Upper lobe of left lung (tissue), 4 donors: ENCODE data around the gene PCSK6.

Experiments used
- EP300 ChIP-seq, 4 donors: sonication (generic); formaldehyde crosslinking; IDR thresholded peaks; one replicate each; pipeline ENCODE4 v1.5.1; 2017; ENCODE audit warnings: antibody characterized with exemption in 4 of 4, control low read depth in 2 of 4
- POLR2A ChIP-seq, 4 donors: fragments of 450-650 bp; IDR thresholded peaks; one replicate each; pipeline ENCODE4 v1.5.1; 2016 to 2017; ENCODE audit warnings: antibody characterized with exemption in 4 of 4, mild to moderate bottlenecking in 2 of 4
- POLR2AphosphoS5 ChIP-seq, 2 donors: sonication (generic); formaldehyde crosslinking; IDR thresholded peaks; one replicate each; pipeline ENCODE4 v1.5.1; 2017; ENCODE audit warnings: antibody characterized with exemption in 2 of 2
- TF ChIP-seq, protein P1 (sequence below), 6 experiments: fragments of 450-650 bp in 4 of 6; fragments of 200-600 bp in 2 of 6; sonication (generic) in 2 of 6; IDR thresholded peaks; one replicate each; pipeline ENCODE4 v1.5.1; 2016 to 2019; ENCODE audit warnings: antibody characterized with exemption in 6 of 6

DNA sequence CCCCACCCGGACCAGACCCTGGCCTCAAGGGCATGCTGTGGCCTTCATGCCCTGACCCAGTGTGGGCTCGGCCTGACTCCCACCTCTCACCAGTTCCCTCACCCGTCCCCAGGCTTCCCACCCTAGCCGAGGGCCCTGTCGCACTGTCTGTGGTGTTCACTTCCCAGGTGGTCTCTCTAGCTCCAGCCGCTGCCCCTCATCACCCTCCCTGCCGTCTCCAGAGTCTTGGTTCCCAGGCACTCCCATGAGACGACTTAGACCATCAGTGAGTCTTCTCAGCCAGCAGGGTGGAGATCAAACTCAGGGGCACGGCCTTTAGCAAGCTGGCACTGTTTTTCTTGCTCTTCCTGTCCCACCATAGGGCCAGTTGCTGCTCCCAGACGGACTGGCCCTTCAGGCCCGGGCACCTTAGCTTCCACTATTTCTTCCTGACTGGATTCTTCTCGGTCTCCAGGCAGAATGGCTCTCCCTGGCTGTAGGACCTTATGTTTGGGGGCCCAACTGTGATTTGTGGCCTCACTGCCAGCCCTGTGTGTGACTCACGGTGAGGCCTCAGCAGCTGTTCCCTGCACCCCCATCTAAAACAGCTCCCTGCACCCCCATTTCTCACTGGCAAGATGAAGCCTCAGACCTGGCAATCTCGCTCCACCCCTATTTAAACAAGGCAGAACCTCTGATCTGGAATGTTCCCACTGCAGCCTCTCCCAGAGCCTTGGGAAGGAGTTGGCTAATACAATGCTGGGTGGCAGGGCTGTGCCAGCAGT, 9.4 kb upstream of the PCSK6 start:
- TF ChIP-seq, protein P1, sequence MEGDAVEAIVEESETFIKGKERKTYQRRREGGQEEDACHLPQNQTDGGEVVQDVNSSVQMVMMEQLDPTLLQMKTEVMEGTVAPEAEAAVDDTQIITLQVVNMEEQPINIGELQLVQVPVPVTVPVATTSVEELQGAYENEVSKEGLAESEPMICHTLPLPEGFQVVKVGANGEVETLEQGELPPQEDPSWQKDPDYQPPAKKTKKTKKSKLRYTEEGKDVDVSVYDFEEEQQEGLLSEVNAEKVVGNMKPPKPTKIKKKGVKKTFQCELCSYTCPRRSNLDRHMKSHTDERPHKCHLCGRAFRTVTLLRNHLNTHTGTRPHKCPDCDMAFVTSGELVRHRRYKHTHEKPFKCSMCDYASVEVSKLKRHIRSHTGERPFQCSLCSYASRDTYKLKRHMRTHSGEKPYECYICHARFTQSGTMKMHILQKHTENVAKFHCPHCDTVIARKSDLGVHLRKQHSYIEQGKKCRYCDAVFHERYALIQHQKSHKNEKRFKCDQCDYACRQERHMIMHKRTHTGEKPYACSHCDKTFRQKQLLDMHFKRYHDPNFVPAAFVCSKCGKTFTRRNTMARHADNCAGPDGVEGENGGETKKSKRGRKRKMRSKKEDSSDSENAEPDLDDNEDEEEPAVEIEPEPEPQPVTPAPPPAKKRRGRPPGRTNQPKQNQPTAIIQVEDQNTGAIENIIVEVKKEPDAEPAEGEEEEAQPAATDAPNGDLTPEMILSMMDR (IDR thresholded peaks at IDR 0.05) = no peak
- TF ChIP-seq EP300 (IDR thresholded peaks at IDR 0.05) = no peak
- no peak for TF ChIP-seq POLR2A (IDR thresholded peaks at IDR 0.05)
- TF ChIP-seq POLR2AphosphoS5 (IDR thresholded peaks at IDR 0.05) = no peak
